ENCODE data around the gene ENTHD1.

GRCh38 chr22:39820256-39820655 lies 73.3 kb downstream of the ENTHD1 start:
- no peak for TF ChIP-seq POLR2A (IDR thresholded peaks at IDR 0.05)
- TF ChIP-seq, protein P1, sequence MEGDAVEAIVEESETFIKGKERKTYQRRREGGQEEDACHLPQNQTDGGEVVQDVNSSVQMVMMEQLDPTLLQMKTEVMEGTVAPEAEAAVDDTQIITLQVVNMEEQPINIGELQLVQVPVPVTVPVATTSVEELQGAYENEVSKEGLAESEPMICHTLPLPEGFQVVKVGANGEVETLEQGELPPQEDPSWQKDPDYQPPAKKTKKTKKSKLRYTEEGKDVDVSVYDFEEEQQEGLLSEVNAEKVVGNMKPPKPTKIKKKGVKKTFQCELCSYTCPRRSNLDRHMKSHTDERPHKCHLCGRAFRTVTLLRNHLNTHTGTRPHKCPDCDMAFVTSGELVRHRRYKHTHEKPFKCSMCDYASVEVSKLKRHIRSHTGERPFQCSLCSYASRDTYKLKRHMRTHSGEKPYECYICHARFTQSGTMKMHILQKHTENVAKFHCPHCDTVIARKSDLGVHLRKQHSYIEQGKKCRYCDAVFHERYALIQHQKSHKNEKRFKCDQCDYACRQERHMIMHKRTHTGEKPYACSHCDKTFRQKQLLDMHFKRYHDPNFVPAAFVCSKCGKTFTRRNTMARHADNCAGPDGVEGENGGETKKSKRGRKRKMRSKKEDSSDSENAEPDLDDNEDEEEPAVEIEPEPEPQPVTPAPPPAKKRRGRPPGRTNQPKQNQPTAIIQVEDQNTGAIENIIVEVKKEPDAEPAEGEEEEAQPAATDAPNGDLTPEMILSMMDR (IDR thresholded peaks at IDR 0.05): no peak

All from breast epithelium (tissue), 3 donors.